H9 (cell line): ENCODE results near the gene B9D1. TPM values are rescaled to one million over a fixed set of nuclear protein-coding genes. Genes with fewer than 3 reads are reported as not detected.

ENCODE experiments used
- DNase-seq: peaks from one replicate; pipeline ENCODE4 v3.0.0-alpha.2; 2017
- H2AFZ ChIP-seq: one replicate; pipeline ENCODE4 v1.6.1; 2013; ENCODE audit warnings: mild to moderate bottlenecking, low read length, control low read depth, moderate library complexity
- H2AK5ac ChIP-seq: 2 replicates; pipeline ENCODE4 v1.6.1; 2013; ENCODE audit warnings: low read length, control low read depth, mixed read lengths; ENCODE audit not compliant: insufficient read length
- H2BK120ac ChIP-seq: one replicate; pipeline ENCODE4 v1.6.1; 2013; ENCODE audit warnings: low read depth, mild to moderate bottlenecking, low read length, control low read depth, inconsistent platforms; ENCODE audit not compliant: poor library complexity, severe bottlenecking
- H2BK12ac ChIP-seq: 2 replicates; pipeline ENCODE4 v1.6.1; 2013; ENCODE audit warnings: low read length, control low read depth, mixed read lengths, low read depth; ENCODE audit not compliant: insufficient read length
- H2BK15ac ChIP-seq: 2 replicates; pipeline ENCODE4 v1.6.1; 2013; ENCODE audit warnings: low read depth, low read length, control low read depth
- H2BK20ac ChIP-seq: one replicate; pipeline ENCODE4 v1.6.1; 2013; ENCODE audit warnings: low read depth, mild to moderate bottlenecking, low read length, control low read depth, inconsistent platforms; ENCODE audit not compliant: poor library complexity, severe bottlenecking
- H2BK5ac ChIP-seq: 2 replicates; pipeline ENCODE4 v1.6.1; 2013; ENCODE audit warnings: low read length, control low read depth, mixed read lengths; ENCODE audit not compliant: insufficient read length
- H3K14ac ChIP-seq: 2 replicates; pipeline ENCODE4 v1.6.1; 2013; ENCODE audit warnings: low read length, control low read depth; ENCODE audit not compliant: insufficient read depth
- H3K18ac ChIP-seq: 2 replicates; pipeline ENCODE4 v1.6.1; 2013; ENCODE audit warnings: low read depth, mild to moderate bottlenecking, mixed read lengths, low read length, control low read depth; ENCODE audit not compliant: insufficient read length
- H3K23ac ChIP-seq: 2 replicates; pipeline ENCODE4 v1.6.1; 2013; ENCODE audit warnings: low read length, control low read depth, mixed read lengths, low read depth; ENCODE audit not compliant: insufficient read length
- H3K23me2 ChIP-seq: 2 replicates; pipeline ENCODE4 v1.6.1; 2013; ENCODE audit warnings: low read depth, mild to moderate bottlenecking, mixed read lengths, low read length, control low read depth; ENCODE audit not compliant: insufficient read length, poor library complexity, severe bottlenecking
- H3K27ac ChIP-seq: 2 replicates; pipeline ENCODE4 v1.5.1; 2013; ENCODE audit warnings: low read length, control low read depth, mixed read lengths, low read depth; ENCODE audit not compliant: insufficient read length
- H3K27me3 ChIP-seq: 2 replicates; pipeline ENCODE4 v1.6.1; 2013; ENCODE audit warnings: low read length, control low read depth, inconsistent platforms; ENCODE audit not compliant: insufficient read depth
- H3K4ac ChIP-seq: 2 replicates; pipeline ENCODE4 v1.6.1; 2013; ENCODE audit warnings: low read depth, mild to moderate bottlenecking, control low read depth, inconsistent platforms, low read length, moderate library complexity
- H3K4me1 ChIP-seq: 2 replicates; pipeline ENCODE4 v1.6.1; 2013; ENCODE audit warnings: low read length, control low read depth, inconsistent platforms; ENCODE audit not compliant: insufficient read depth
- H3K4me2 ChIP-seq: 2 replicates; pipeline ENCODE4 v1.6.1; 2013; ENCODE audit warnings: low read length, control low read depth, mixed read lengths; ENCODE audit not compliant: insufficient read length, insufficient read depth
- H3K56ac ChIP-seq: 2 replicates; pipeline ENCODE4 v1.6.1; 2013; ENCODE audit warnings: low read depth, mild to moderate bottlenecking, mixed read lengths, low read length, control low read depth; ENCODE audit not compliant: insufficient read length
- H3K79me1 ChIP-seq: 2 replicates; pipeline ENCODE4 v1.6.1; 2013; ENCODE audit warnings: low read depth, mild to moderate bottlenecking, moderate library complexity, low read length, control low read depth, inconsistent platforms; ENCODE audit not compliant: insufficient read depth, poor library complexity, severe bottlenecking
- H3K79me2 ChIP-seq: 2 replicates; pipeline ENCODE4 v1.6.1; 2013; ENCODE audit warnings: low read length, control low read depth, inconsistent platforms; ENCODE audit not compliant: insufficient read depth
- H3K9ac ChIP-seq: 2 replicates; pipeline ENCODE4 v1.6.1; 2013; ENCODE audit warnings: low read length, control low read depth, mixed read lengths; ENCODE audit not compliant: insufficient read length; ENCODE audit errors: extremely low read depth
- H3K9me3 ChIP-seq: one replicate; pipeline ENCODE4 v1.6.1; 2013; ENCODE audit warnings: low read depth, low read length, inconsistent platforms; ENCODE audit not compliant: control insufficient read depth
- H3T11ph ChIP-seq: one replicate; pipeline ENCODE4 v1.6.1; 2013; ENCODE audit warnings: mild to moderate bottlenecking, low read length, control low read depth, inconsistent platforms
- H4K20me1 ChIP-seq: one replicate; pipeline ENCODE4 v1.6.1; 2013; ENCODE audit not compliant: control insufficient read depth, insufficient read length, insufficient read depth
- H4K5ac ChIP-seq: 2 replicates; pipeline ENCODE4 v1.6.1; 2013; ENCODE audit warnings: low read depth, mild to moderate bottlenecking, mixed read lengths, low read length, control low read depth; ENCODE audit not compliant: insufficient read length
- H4K8ac ChIP-seq: replicated peaks from 2 replicates; pipeline ENCODE4 v1.6.1; 2013; ENCODE audit warnings: low read length, control low read depth, mixed read lengths, low read depth; ENCODE audit not compliant: insufficient read length
- H4K91ac ChIP-seq: 2 replicates; pipeline ENCODE4 v1.6.1; 2013; ENCODE audit warnings: low read depth, mild to moderate bottlenecking, moderate library complexity, mixed read lengths, low read length, control low read depth; ENCODE audit not compliant: insufficient read length
- H3K27ac Mint-ChIP-seq, 3 experiments: 2 replicates in 2 of 3; 3 replicates in 1 of 3; pipeline ENCODE4 v1.8.0; 2020 to 2021; ENCODE audit warnings: mixed read lengths in 3 of 3, mild to moderate bottlenecking in 1 of 3, moderate library complexity in 1 of 3
- H3K27me3 Mint-ChIP-seq: 2 replicates; pipeline ENCODE4 v1.8.0; 2021; ENCODE audit warnings: low read depth, mild to moderate bottlenecking, moderate library complexity, mixed read lengths
- H3K36me3 Mint-ChIP-seq, 3 experiments: 2 replicates in 2 of 3; 3 replicates in 1 of 3; pipeline ENCODE4 v1.8.0; 2020 to 2021; ENCODE audit warnings: low read depth in 3 of 3, mixed read lengths in 3 of 3; ENCODE audit not compliant: insufficient read depth in 1 of 3
- H3K4me1 Mint-ChIP-seq, 2 experiments: 2 replicates each; pipeline ENCODE4 v1.8.0; 2020; ENCODE audit warnings: mixed read lengths in 2 of 2
- H3K4me3 Mint-ChIP-seq, 2 experiments: 2 replicates in 1 of 2; 3 replicates in 1 of 2; pipeline ENCODE4 v1.8.0; 2020 to 2021; ENCODE audit warnings: mild to moderate bottlenecking in 2 of 2, mixed read lengths in 2 of 2, moderate library complexity in 1 of 2
- H3K9me3 Mint-ChIP-seq, 2 experiments: 2 replicates in 1 of 2; 3 replicates in 1 of 2; pipeline ENCODE4 v1.8.0; 2020; ENCODE audit warnings: mild to moderate bottlenecking in 2 of 2, mixed read lengths in 2 of 2, moderate library complexity in 1 of 2
- CTCF ChIP-seq: fragments of 200-600 bp; sonication (generic); conservative IDR thresholded peaks from 3 replicates; pipeline ENCODE4 v1.8.0; 2021; ENCODE audit warnings: antibody characterized with exemption, mild to moderate bottlenecking
- WGBS: extraction: QIAGEN DNeasy Blood & Tissue Kit; methylation state at CpG from one replicate; pipeline ENCODE4 v1.1.7; 2013; ENCODE audit warnings: missing lambda C conversion rate, low lambda C conversion rate, mixed read lengths; ENCODE audit not compliant: insufficient read length; ENCODE audit errors: extremely low coverage; 5-methylcytosine and 5-hydroxymethylcytosine counted together
- total RNA-seq: library from RNA; stranded (reverse); gene quantifications from 2 replicates; pipeline ENCODE4 v1.2.1, GENCODE V29; 2021

Gene B9D1
- total RNA-seq, 1 experiment from 2014 or later: 30.4 TPM

GRCh38 chr17:19321481-19322128 lies 40.9 kb downstream of the B9D1 start:
- H2BK120ac ChIP-seq: no peak overlapping the region
- Mint-ChIP-seq H3K36me3 (peaks cover 31 to 46% (median 42%) of the 10 kb centered on the region in 3 experiments), H3K27me3 (no peaks in the 10 kb centered on the region), H3K9me3 (peaks cover 17 to 19% of the 10 kb centered on the region in 2 experiments), H3K27ac (peak overlapping the region in 2 of 3 experiments; percentile 24 to 36; a peak in 3 of 7 replicates), H3K4me3 (no peak overlapping the region; a peak in 1 of 5 replicates), H3K4me1 (peaks cover 22 to 24% of the 10 kb centered on the region in 2 experiments)
- H3K27ac ChIP-seq: no peak overlapping the region
- no peaks in the 10 kb centered on the region for H3K79me1 ChIP-seq
- no peak overlapping the region for H3K56ac ChIP-seq
- no peak overlapping the region for H3K9ac ChIP-seq
- no peak overlapping the region for H3K14ac ChIP-seq
- WGBS: no CpG with 5 or more reads among the region's 9 CpGs
- no peaks in the 10 kb centered on the region for H3K79me2 ChIP-seq
- H3K23ac ChIP-seq: no peak overlapping the region
- H3T11ph ChIP-seq: no peak overlapping the region
- no peak overlapping the region for H3K18ac ChIP-seq
- no peak overlapping the region for H4K5ac ChIP-seq
- no peak overlapping the region for H2BK5ac ChIP-seq
- peak; percentile 68 for TF ChIP-seq CTCF
- H3K23me2 ChIP-seq: no peaks in the 10 kb centered on the region
- peak; percentile 75 for DNase-seq
- peaks cover 4% of the 10 kb centered on the region for H3K4me1 ChIP-seq
- H4K20me1 ChIP-seq: no peaks in the 10 kb centered on the region
- H2AK5ac ChIP-seq: no peak overlapping the region
- H3K9me3 ChIP-seq: no peaks in the 10 kb centered on the region
- H3K4ac ChIP-seq: no peak overlapping the region
- no peak overlapping the region for H2BK12ac ChIP-seq
- no peak overlapping the region; the same call in 1 of the 2 replicates for H2BK15ac ChIP-seq
- H2BK20ac ChIP-seq: no peak overlapping the region
- H3K27me3 ChIP-seq: no peaks in the 10 kb centered on the region
- H4K91ac ChIP-seq: no peak overlapping the region
- no peak overlapping the region for H3K4me2 ChIP-seq
- H4K8ac ChIP-seq: no peak overlapping the region
- no peak overlapping the region for H2AFZ ChIP-seq
